ENCODE measurements around the gene ATXN2. TPM values are rescaled to one million over a fixed set of nuclear protein-coding genes. Genes with fewer than 3 reads are reported as not detected.
"Not testable (repeated sequence)": the region's sequence is repeated elsewhere in the genome, so short reads cannot be mapped to it uniquely, and the experiment has no call there.

ATXN2 gene
- total and polyA plus RNA-seq, 8 donors = 12.9 to 28.2 (median 19.4) TPM

GRCh38 chr12:111406474-111407376 lies 192.4 kb downstream of the ATXN2 start:
- H3K27ac ChIP-seq = peak overlapping the region; percentile 39 to 89 (median 71)
- DNase-seq (peak in 3 of 6 donors; percentile 45 to 81 (median 57)), FAIRE-seq (no peak), ATAC-seq (no peak)
- WGBS, 2 donors = 14 to 16% methylated on average over 32 to 34 of the region's 34 CpGs
- no peaks in the 10 kb centered on the region for H3K27me3 ChIP-seq
- peaks cover 4 to 57% (median 13%) of the 10 kb centered on the region in 3 donors for H3K4me1 ChIP-seq
- intact Hi-C loops (cut with DNase I) = no loop called here
- H3K36me3 ChIP-seq = no peaks in the 10 kb centered on the region
- no peaks in the 10 kb centered on the region for H3K9me3 ChIP-seq
- H3K4me3 ChIP-seq = peak overlapping the region; percentile 81 to 92 (median 90)
- no peak for TF ChIP-seq CTCF (IDR thresholded peaks at IDR 0.05)

- 0 to 1% methylated on average over 28 to 80 of the region's 80 CpGs for WGBS, 2 donors
- Histone ChIP-seq H3K4me1 (peaks cover 3 to 53% (median 11%) of the 10 kb centered on the region in 3 donors), H3K4me3 (peak within 1 kb of the TSS; percentile 81 to 92 (median 90)), H3K9me3 (no peaks in the 10 kb centered on the region), H3K27me3 (no peaks in the 10 kb centered on the region), H3K27ac (peak within 1 kb of the TSS; percentile 39 to 89 (median 74)), H3K36me3 (no peaks in the 10 kb centered on the region)
- intact Hi-C loops (cut with DNase I) = no loop called here
- TF ChIP-seq CTCF (IDR thresholded peaks at IDR 0.05) = no peak
- DNase-seq (peak in 2 of 6 donors; percentile 32 to 45), ATAC-seq (peak in 1 of 4 donors; percentile 10), FAIRE-seq (no peak)
These were observed 193.1 kb downstream of the ATXN2 start, which contains the start of gene SH2B3 for GRCh38 chr12:111405859-111406473. SH2B3 (plus strand) TSS chr12:111405923; CDS start chr12:111418146, 12,223 bp downstream.

GRCh38 chr12:111405149-111405858 lies 193.8 kb downstream of the ATXN2 start:
- Histone ChIP-seq H3K27me3 (no peaks in the 10 kb centered on the region), H3K4me1 (peaks cover 0 to 48% (median 6%) of the 10 kb centered on the region in 3 donors), H3K27ac (peak overlapping the region; percentile 12 to 89 (median 74)), H3K9me3 (no peaks in the 10 kb centered on the region), H3K4me3 (peak overlapping the region; percentile 81 to 92 (median 90)), H3K36me3 (no peaks in the 10 kb centered on the region)
- DNase-seq = peak; percentile 94 to 100 (median 99)
- TF ChIP-seq CTCF (IDR thresholded peaks at IDR 0.05) = peak; percentile 43 to 63 (median 54)
- FAIRE-seq = no peak
- ATAC-seq = peak; percentile 84 to 89 (median 88)
- intact Hi-C loops (cut with DNase I) = no loop called here
- 1% methylated on average over 50 to 59 of the region's 59 CpGs for WGBS, 2 donors

GRCh38 chr12:111404362-111405148 lies 194.6 kb downstream of the ATXN2 start:
- FAIRE-seq (no peak), ATAC-seq (peak in 2 of 4 donors; percentile 12 to 15), DNase-seq (peak in 4 of 6 donors; percentile 43 to 71 (median 59))
- no peaks in the 10 kb centered on the region for H3K9me3 ChIP-seq
- no peaks in the 10 kb centered on the region for H3K36me3 ChIP-seq
- H3K27ac ChIP-seq = peak overlapping the region; percentile 12 to 89 (median 74)
- peaks cover 0 to 42% (median 6%) of the 10 kb centered on the region in 3 donors for H3K4me1 ChIP-seq
- intact Hi-C loops (cut with DNase I) = no loop called here
- H3K4me3 ChIP-seq = peak overlapping the region in 3 of 4 donors; percentile 81 to 92 (median 91)
- TF ChIP-seq CTCF (IDR thresholded peaks at IDR 0.05) = no peak
- WGBS, 2 donors = 31 to 32% methylated on average over 21 of the region's 21 CpGs
- H3K27me3 ChIP-seq = no peaks in the 10 kb centered on the region

- H3K27me3 ChIP-seq; H3K9me3 ChIP-seq; DNase-seq; intact Hi-C loops (cut with DNase I); H3K36me3 ChIP-seq; ATAC-seq; FAIRE-seq; H3K4me3 ChIP-seq: not testable (repeated sequence)
- Histone ChIP-seq H3K4me1 (peaks cover 0 to 24% (median 0%) of the 10 kb centered on the region in 3 donors), H3K27ac (peak overlapping the region; percentile 63 to 89 (median 76))
- WGBS, 2 donors = 53 to 60% methylated on average over 9 of the region's 9 CpGs
These were observed 196.7 kb downstream of the ATXN2 start for GRCh38 chr12:111402490-111402824.
